ENCODE results near the gene HTRA1. TPM values are rescaled to one million over a fixed set of nuclear protein-coding genes. Genes with fewer than 3 reads are reported as not detected.

HTRA1 gene
- total and polyA plus RNA-seq, 2 donors from 2014 or later, result 86.0 to 345 TPM

- TF ChIP-seq CTCF (IDR thresholded peaks at IDR 0.05; ENCODE audit: borderline replicate concordance, extremely low read depth, insufficient read depth), result no peak
- Histone ChIP-seq H3K4me1 (ENCODE audit: control insufficient read depth in 2 of 3, insufficient read depth in 2 of 3, low read depth in 1 of 3, low read length in 3 of 3) (no peaks in the 10 kb centered on the region), H3K9ac (ENCODE audit: low read length in 3 of 3) (no peak overlapping the region), H3K27me3 (ENCODE audit: control insufficient read depth, insufficient read depth, low read length) (no peaks in the 10 kb centered on the region), H3K9me3 (ENCODE audit: control insufficient read depth in 2 of 3, insufficient read depth in 1 of 3, low read length in 3 of 3) (no peaks in the 10 kb centered on the region), H3K4me3 (ENCODE audit: low read length in 3 of 3) (no peak overlapping the region), H3K36me3 (ENCODE audit: control insufficient read depth in 2 of 3, insufficient read depth in 3 of 3, low read length in 3 of 3) (no peaks in the 10 kb centered on the region), H3K27ac (ENCODE audit: low read depth in 2 of 2, low read length in 2 of 2) (no peak overlapping the region)
- DNase-seq, result no peak
- no peak for FAIRE-seq
- intact Hi-C loops (cut with DNase I), result loop anchor here (10.0 kb wide), 1 partner anchor 154 kb away; no protein-coding TSS in a partner anchor
Observed at GRCh38 chr10:122449153-122449552, 12.2 kb upstream of the HTRA1 start.

- no peak overlapping the region for H3K27ac ChIP-seq (ENCODE audit: low read depth in 2 of 2, low read length in 2 of 2)
- no peak for TF ChIP-seq CTCF (IDR thresholded peaks at IDR 0.05; ENCODE audit: borderline replicate concordance, extremely low read depth, insufficient read depth)
- H3K27me3 ChIP-seq (ENCODE audit: control insufficient read depth, insufficient read depth, low read length), result no peaks in the 10 kb centered on the region
- DNase-seq (no peak), FAIRE-seq (no peak)
- H3K9me3 ChIP-seq (ENCODE audit: control insufficient read depth in 2 of 3, insufficient read depth in 1 of 3, low read length in 3 of 3), result no peaks in the 10 kb centered on the region
- intact Hi-C loops (cut with DNase I), result no loop called here
- no peaks in the 10 kb centered on the region for H3K4me1 ChIP-seq (ENCODE audit: control insufficient read depth in 2 of 3, insufficient read depth in 2 of 3, low read depth in 1 of 3, low read length in 3 of 3)
- no peak overlapping the region for H3K9ac ChIP-seq (ENCODE audit: low read length in 3 of 3)
- no peaks in the 10 kb centered on the region for H3K36me3 ChIP-seq (ENCODE audit: control insufficient read depth in 2 of 3, insufficient read depth in 3 of 3, low read length in 3 of 3)
- H3K4me3 ChIP-seq (ENCODE audit: low read length in 3 of 3), result no peak overlapping the region
Observed at GRCh38 chr10:122450353-122450990, 10.9 kb upstream of the HTRA1 start.

GRCh38 chr10:122454071-122454470 is 7.3 kb upstream of the HTRA1 start:
- Histone ChIP-seq H3K4me3 (ENCODE audit: low read length in 3 of 3) (no peak overlapping the region), H3K36me3 (ENCODE audit: control insufficient read depth in 2 of 3, insufficient read depth in 3 of 3, low read length in 3 of 3) (no peaks in the 10 kb centered on the region), H3K9ac (ENCODE audit: low read length in 3 of 3) (no peak overlapping the region), H3K4me1 (ENCODE audit: control insufficient read depth in 2 of 3, insufficient read depth in 2 of 3, low read depth in 1 of 3, low read length in 3 of 3) (no peaks in the 10 kb centered on the region), H3K9me3 (ENCODE audit: control insufficient read depth in 2 of 3, insufficient read depth in 1 of 3, low read length in 3 of 3) (no peaks in the 10 kb centered on the region), H3K27ac (ENCODE audit: low read depth in 2 of 2, low read length in 2 of 2) (no peak overlapping the region), H3K27me3 (ENCODE audit: control insufficient read depth, insufficient read depth, low read length) (peaks cover under 1% of the 10 kb centered on the region)
- FAIRE-seq, result no peak
- intact Hi-C loops (cut with DNase I), result no loop called here
- DNase-seq, result no peak
- no peak for TF ChIP-seq CTCF (IDR thresholded peaks at IDR 0.05; ENCODE audit: borderline replicate concordance, extremely low read depth, insufficient read depth)

Data from kidney (tissue), 14 donors.